ENCODE measurements around the gene SAA1.
"Not testable (repeated sequence)": the region's sequence is repeated elsewhere in the genome, so short reads cannot be mapped to it uniquely, and the experiment has no call there.

The SAA1 gene

DNA sequence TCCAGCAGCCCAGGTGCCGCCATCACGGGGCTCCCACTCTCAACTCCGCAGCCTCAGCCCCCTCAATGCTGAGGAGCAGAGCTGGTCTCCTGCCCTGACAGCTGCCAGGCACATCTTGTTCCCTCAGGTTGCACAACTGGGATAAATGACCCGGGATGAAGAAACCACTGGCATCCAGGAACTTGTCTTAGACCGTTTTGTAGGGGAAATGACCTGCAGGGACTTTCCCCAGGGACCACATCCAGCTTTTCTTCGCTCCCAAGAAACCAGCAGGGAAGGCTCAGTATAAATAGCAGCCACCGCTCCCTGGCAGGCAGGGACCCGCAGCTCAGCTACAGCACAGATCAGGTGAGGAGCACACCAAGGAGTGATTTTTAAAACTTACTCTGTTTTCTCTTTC lies at the start of gene SAA1:
Gene SAA1, plus strand, starts transcription at position 316 of the 400 bp plus-strand sequence. CDS start 624 bp downstream, outside the sequence.
- no peak for DNase-seq (ENCODE audit: low read depth in 2 of 2)

DNA sequence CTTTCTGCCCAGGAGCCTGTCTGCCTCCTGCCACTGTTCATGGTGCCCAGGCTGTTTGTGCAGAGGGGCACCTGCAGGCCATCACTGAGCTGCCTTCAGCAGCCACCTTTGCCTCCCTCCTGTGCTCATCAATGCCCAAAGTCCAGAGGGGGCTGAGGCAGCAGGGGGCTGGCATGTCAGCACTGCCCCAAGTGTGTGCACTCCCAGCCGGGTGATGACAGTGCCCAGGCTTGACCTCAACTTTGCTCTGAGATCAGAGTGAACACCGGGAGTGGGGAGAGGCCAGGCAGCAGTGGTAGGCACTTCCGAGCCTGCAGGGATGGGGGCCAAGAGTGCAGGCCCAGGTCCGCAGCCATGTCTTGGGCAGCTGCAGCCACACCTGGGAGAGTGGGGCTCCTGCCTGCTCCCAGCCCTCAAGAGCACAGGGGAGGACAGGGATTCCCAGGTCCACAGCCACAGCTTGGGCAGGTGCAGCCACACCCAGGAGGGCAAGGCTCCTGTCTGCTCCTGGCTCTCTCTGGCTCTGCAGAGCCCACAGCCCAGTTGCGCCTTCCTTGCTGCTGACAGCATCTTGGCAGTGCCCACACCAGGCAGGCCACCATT lies 44.7 kb upstream of the SAA1 start:
- no peak for DNase-seq (ENCODE audit: low read depth in 2 of 2)

DNA sequence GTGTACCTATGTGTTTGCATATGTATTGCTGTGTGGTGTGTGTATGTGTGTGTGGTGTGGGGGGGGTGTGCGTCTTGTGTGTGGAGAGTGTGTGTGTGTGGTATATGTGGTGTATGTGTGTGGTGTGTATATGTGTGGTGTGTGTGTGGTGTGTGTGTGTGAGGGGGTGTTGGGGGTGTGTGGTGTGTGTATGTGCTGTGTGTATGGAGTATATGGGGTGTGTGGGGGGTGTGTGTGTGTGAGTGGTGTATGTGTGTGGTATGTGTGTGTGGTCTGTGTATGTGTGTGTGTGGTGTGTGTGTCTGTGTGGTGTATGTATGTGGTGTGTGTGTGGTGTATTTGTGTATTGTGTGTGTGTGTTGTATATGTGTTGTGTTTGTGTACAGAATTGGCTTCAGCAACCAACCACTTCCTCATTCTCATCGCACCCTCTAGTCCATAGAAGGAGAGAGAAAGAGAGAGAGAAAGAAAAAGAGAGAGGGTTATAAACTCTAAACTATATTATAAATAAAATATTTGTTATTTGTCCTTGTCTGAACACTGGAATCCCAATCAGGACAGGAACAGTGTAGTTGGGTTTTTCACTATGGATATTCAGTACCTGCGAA lies 43.1 kb upstream of the SAA1 start:
- DNase-seq (ENCODE audit: low read depth in 2 of 2): no peak

DNA sequence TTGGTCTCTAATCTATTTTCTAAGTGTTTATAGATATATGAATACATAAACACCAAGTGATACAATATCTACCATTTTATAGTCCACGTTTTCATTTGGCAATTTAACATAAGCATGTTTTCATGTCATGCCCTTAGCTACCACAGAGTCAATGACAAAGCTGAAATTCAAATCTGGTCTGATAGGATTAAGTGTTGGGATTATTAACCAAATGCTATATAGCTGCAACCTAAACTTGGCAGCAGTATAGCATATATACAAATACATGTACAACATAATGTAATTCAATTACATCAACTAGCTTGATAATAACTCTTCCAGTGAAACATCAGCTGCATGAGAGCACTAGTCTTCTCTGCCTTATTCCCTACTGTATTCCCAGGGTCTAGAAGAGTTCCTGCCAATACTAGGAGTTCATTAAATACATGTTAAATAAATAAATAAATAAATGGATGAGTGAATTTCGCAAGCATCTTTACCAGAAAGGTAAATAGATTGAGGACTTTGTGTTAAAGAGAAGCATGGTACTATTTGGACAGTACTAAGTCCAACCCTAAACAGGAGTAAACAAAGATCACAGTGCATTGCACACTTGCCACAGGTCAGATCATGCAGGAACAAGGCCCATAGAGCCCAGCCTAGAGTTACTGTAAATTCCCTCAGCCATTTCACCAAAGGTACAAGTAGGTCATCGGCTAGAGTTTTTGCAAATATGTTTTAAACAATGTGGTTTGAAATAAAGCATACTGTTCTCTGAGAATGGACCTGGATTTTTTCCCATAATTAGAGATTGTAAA lies 42.3 kb upstream of the SAA1 start:
- DNase-seq (ENCODE audit: low read depth in 2 of 2): no peak

DNA sequence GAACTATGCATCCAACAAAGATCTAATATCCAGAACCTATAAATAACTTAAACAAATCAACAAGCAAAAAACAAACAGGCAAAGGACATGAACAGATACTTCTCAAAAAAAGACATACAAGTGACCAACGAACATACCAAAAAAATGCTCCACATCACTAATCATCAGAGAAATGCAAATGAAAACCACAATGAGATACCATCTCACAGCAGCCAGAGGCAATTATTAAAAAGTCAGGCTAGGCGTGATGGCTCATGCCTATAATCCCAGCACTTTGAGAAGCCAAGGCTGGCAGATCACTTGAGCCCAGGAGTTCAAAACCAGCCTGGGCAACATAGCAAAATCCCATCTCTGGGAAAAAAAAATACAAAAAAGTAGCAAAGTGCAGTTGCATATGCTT lies 40.2 kb upstream of the SAA1 start:
- no peak for DNase-seq (ENCODE audit: low read depth in 2 of 2)

DNA sequence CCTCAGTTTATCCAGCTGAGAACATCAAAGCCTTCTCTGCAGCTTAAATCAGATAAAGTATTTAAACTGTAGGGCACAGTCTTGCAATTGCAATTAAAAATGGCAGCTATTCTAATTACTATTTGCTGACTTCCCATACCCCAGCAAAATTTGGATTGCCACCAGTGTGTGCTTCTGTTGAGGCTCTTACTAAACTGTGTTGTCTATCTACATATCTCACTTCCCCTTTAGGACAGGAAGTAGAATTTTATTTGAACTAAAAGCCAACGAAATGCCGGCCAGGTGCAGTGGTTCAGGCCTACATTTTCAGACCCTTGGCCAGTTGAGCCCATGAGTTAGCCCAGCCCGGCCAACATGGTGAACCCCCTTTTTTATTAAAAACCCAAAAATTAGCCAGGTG lies 36.6 kb upstream of the SAA1 start:
- no peak for DNase-seq (ENCODE audit: low read depth in 2 of 2)

DNA sequence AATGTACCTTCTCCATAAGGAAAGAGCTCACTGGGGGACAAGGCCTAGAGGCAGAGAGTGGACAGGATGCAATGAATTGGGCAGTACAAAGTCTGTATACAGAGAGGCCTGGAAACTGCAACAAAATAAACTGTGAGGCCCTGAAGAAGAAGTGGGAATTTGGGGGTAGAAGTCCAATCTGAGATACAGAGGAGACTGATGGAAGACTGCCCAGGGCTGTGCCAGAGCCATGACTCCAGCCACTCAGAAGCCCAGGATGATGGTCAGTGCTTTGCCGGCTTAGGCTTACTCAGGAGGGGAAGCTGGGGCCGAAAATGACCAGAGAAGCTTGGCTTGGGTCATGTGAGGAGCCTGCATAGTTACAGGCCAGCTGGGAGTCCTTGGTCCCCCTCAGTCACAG lies 35.2 kb upstream of the SAA1 start:
- DNase-seq (ENCODE audit: low read depth in 2 of 2): no peak

DNA sequence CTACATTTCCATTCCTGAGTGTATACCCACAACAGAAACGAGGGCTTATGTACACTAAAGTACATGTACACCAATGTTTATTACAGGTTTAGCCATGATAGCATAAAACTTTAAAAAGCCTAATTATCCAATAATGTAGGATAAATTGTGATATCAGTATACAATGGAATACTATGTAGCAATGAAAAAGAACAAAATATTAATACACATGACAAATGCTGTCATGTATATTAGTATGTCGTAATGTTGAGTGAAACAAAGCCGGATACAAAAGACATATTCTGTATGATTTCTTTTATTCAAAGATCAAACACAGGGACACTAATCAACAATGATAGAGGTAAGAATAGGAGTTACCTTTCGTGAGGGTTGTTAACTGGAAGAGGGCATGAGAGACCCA lies 32.2 kb upstream of the SAA1 start:
- no peak for DNase-seq (ENCODE audit: low read depth in 2 of 2)

DNA sequence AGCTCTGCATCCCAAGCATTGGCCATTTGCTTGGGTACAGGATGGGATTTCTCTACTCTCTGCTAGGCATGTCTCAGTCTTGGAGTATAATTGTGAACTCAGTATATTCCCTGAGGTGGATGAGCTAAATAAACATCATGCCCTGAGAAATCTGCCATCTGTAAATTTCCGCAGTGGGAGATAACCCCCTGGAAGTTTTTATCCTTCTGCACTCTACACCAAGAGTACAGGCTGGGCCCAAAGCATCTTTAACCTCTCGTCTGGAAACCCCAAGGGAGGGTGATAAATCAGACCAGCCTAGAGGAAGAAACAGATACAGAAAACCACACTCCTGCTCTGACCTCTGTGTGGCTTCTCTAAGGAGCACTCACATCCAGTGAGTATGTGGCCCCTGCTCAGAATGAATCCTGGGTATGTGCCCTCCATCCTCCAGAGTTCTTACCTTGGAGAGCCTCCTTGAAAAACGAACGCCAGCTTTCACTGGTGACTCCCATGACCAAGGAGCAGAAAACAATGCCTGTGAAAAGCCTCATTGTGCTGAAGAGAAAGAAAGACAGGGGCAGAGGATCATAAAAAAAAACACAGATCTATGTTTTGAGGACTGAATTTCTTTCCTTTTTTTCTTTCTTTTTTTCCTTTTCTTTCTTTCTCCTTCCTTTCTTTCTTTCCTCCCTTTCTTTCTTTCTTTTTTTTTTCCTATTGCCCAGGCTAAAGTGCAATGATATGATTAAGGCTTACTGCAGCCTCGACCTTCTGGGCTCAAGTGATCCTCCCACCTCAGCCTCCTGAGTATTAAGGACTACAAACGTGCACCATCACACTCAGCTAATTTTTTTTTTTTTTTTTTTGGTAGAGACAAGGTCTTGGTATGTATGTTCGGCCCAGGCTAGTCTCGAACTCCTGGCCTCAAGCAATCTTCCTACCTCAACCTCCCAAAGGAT lies 30.4 kb upstream of the SAA1 start:
- no peak for DNase-seq (ENCODE audit: low read depth in 2 of 2)

DNA sequence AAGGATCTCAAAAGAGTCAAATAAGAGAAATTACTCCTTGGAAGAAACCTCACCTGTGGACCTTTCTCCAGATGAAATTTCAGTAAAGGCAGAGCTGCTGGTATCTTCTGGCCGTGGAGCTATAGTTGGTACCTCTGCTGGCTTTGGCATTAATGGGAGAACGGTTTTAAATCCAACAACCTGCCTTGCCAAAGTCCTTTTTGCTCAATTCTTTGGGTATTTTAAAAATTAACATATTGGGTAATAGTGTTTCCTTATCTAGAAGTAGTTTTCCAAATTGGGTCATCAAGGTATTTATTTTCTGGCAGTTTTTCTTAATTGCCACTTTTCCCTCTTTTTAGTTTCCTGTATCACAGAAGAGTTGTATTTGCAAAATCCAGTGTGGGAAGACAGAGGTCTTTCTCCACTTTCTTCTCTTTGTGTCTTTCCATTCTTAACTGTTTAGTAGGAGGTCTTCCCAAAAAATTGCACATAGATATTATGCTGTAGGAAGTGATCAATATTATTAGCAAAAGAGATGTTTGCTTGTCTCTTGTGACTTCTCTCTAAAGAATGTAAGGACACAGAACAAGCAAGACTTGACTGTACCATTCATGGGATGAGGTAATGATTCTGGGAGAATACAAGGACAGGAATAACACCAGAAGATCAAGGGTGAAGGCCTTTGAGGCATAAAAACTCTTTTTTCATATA lies 29.3 kb upstream of the SAA1 start, which contains the start of gene SAA4:
Gene SAA4, minus strand, starts transcription at position 139 of the 693 bp plus-strand sequence. CDS start 876 bp downstream, outside the sequence.
- no peak for DNase-seq (ENCODE audit: low read depth in 2 of 2)

DNA sequence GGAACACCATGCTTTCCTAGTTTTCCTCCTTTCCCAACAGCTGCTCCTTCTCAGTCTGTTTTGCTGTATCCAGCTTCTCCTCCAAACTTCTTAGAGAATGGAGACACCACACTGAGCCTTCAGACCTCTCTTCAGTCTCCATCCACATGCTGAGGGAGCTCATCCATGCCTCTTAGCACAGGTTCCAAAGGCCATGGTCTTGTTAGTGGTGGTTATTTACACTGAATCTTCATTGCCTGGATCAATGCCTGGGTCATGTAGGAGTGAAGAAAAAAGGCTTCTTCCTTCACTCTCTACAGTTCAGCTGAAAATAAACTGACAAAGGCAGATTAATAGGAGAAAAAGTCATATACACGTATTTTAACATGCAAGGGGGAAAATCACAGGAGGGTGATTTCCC lies 26.4 kb upstream of the SAA1 start:
- DNase-seq (ENCODE audit: low read depth in 2 of 2): no peak

DNA sequence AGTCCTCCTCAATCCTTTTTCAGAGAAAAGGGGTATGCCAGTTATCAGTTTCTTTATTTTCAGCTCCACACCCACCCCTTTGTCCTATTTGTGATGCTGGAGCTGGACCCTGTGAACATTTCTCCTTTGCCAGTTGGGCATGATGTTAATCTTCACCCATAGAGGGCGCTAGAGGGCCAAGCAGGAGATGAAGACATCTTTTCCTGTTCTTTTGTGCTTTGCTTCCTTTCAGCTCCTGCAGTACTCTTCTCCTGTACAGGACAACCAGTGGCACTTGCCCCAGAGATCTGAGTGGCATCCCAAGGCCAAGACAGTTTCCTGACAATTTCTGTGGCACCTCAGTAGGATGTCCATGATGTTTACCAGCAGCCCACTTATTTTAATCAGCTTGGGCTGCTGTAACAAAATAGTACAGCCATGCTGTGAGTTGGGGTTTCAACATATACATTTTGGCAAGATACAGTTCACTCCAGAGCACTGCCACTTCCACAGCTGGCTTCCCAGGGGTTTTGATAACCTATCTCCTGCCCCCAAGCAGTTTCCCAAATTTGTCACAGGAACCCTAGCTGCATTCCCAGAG lies 22.2 kb upstream of the SAA1 start:
- DNase-seq (ENCODE audit: low read depth in 2 of 2): peak; percentile 26 to 33

DNA sequence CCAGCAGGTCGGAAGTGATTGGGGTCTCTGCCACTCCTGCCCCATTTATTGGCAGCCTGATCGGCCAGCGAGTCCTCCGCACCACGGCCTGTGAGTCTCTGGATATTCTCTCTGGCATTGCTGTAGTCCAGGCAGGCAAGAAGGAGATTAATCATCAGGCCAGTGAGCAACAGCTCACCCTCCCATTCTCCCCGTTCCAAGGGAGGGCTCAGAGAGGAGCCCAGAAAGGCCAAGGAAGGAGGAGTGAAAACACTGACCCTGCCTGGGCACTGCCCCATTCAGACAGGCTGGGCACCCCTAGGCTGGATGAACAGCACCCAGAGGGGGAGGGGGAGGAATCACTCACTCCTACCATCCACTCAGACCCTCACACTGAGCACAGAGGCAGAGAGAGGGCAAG lies 20.7 kb upstream of the SAA1 start:
- DNase-seq (ENCODE audit: low read depth in 2 of 2): no peak

DNA sequence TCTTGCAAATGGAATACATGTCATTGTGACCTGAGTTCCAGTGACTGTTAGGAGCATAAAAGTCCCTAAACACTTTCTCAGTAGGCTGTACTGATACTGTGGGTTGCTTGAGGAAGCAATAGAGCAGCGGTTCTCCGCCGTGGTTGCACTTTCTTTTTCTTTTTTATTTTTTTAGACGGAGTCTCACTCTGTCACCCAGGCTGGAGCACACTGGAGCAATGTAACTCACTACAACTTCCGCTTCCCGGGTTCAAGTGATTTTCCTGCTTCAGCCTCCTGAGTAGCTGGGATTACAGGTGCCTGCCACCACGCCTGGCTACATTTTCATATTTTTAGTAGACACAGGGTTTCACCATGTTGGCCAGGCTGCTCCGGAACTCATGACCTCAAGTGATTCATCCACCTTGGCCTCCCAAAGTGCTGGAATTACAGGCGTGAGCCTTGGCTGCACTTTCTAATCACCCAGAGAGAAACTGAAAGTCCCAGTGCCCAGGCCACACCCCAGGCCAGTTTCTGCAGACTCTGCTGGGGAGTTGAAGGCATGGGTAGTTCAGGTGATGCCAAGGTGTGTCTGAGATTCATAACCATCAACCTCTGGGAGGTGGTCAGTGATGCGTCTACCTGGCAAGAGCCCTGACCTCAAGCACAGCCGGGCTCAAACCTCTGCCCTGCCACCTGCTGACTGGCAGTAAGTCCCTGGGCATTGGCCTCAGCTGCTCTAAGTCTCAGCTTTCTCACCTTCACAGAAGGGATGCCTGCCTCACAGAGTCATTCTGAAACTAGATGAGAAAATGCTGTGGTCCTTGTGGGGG lies 19.5 kb upstream of the SAA1 start:
- DNase-seq (ENCODE audit: low read depth in 2 of 2): peak in 1 of 2 donors; percentile 1

DNA sequence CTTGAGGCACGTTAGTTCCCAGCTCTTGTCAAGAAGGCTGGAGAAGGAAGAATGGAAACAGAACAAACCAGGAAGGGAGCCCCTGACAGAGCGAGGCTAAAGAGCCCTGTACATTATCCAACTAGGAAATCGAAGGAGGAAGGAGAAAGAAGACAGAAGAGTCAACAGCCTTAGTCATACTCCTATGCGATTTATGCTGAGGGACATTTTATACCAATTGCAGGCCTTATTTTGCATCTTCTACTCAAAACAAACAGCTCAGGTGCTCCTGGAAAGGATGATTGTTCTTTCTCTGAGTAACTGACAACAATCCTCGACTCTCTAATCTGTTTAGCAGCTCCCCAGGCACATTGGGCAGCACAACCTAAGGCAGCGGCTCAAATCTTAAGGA lies 18.9 kb upstream of the SAA1 start:
- DNase-seq (ENCODE audit: low read depth in 2 of 2): not testable (repeated sequence)

DNA sequence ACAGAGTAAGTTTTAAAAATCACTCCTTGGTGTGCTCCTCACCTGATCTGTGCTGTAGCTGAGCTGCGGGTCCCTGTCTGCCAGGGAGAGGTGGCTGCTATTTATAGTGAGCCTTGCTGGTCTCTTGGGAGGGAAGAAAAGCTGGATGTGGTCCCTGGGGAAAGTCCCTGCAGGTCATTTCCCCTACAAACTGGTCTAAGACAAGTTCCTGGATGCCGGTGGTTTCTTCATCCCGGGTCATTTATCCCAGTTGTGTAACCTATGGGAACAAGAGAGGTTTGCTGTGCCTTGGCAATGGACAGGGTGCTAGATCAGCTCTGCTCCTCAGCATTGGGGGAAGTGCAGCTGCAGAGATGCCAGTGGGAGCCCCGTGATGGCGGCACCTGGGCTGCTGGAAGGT lies 17.5 kb upstream of the SAA1 start, which contains the start of gene SAA2:
Gene SAA2, minus strand, starts transcription at position 108 of the 400 bp plus-strand sequence. CDS start 657 bp downstream, outside the sequence.
- DNase-seq (ENCODE audit: low read depth in 2 of 2): no peak

DNA sequence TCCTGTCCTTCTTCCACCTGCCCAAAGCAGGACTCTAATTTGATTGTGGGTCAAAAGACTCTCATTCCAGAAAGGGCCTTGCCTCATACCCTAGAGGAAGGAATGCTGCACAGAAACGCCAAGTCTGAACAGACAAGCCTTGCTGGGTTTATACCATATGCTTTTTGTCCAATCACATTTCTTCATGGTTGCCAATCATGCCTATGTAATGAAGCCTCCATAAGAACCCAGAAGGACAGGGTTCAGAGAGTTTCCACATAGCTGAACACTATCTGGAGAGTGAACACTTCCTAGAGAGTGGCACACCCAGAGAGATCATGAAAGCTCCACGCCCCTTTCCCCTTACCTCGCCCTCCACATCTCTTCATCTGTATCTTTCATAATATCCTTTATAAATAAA lies 12.8 kb upstream of the SAA1 start:
- no peak for DNase-seq (ENCODE audit: low read depth in 2 of 2)

DNA sequence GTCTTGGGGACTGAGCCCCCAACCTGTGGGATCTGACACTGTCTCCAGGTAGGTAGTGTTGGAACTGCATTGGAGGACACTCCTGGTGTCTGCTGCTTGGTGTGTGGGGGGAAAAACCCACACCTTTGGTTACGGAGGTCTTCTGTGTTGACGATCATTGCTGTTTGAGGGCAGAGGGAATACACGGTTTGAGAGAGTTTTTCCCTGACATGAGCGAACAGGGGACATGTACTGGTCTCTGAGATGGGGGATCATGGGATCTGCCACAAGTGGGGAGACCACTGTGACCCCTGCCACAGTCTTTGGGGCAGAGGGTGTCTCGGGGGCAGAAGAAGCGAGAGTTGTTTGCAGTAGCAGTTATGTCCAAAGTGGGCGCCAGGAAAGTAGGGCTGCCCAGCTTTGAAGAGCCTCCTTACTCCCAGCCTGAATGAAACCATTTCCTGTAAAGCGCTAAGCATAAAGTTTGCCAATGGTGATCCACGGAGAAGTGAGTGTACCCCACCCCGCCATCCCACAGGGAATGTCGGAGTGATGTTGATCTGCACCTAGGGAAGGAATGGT lies 12.2 kb upstream of the SAA1 start:
- no peak for DNase-seq (ENCODE audit: low read depth in 2 of 2)

DNA sequence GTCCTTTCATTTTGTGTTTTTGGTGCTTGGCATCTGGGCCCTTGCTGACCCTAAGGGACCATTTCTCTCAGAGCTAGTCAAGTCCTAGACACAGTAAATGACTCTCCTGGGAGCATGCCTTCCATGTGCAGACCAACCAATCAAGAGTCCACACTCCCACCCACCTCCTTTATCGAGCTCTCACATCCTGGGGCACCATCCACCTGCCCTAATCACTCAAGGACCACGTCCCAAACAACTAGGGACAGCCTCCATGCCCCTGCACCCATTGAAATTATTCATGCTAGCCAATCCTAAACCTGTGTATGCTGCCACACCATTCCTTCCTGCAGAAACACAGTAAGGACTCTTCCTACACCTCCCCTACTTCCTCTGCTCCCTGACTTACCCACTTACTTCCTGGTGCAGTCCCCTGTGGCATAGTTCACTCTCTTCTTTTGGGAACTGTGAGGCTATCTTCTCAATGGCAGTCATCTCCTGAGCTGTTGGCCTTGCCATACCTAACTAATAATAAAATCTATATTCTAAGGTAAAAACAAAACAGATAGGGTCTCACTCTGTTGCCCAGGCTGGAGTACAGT lies 11.2 kb upstream of the SAA1 start:
- no peak for DNase-seq (ENCODE audit: low read depth in 2 of 2)
